HG03460 (cell line): ENCODE measurements around the gene CNPY1.
"Not testable (repeated sequence)": the region's sequence is repeated elsewhere in the genome, so short reads cannot be mapped to it uniquely, and the experiment has no call there.

Experiments used
- ATAC-seq: cut with Tn5 transposase; IDR thresholded peaks from one replicate; pipeline ENCODE4 v1.9.1; 2021; ENCODE audit not compliant: unreplicated experiment

The CNPY1 gene

GRCh38 chr7:155546449-155546848 is at the start of gene CNPY1:
Gene CNPY1 (minus strand): TSS chr7:155546559. CDS start chr7:155545929, 630 bp downstream.
- ATAC-seq = not testable (repeated sequence)

GRCh38 chr7:155594961-155595366 is 48.6 kb upstream of the CNPY1 start:
- no peak for ATAC-seq

- ATAC-seq = no peak
Measured at GRCh38 chr7:155594163-155594732, 47.9 kb upstream of the CNPY1 start.

GRCh38 chr7:155593461-155594162 is 47.3 kb upstream of the CNPY1 start:
- no peak for ATAC-seq

GRCh38 chr7:155591055-155591775 is 44.9 kb upstream of the CNPY1 start:
- no peak for ATAC-seq

GRCh38 chr7:155590215-155591018 is 44.1 kb upstream of the CNPY1 start:
- no peak for ATAC-seq

GRCh38 chr7:155589001-155589980 is 42.9 kb upstream of the CNPY1 start:
- no peak for ATAC-seq

- ATAC-seq = no peak
Measured at GRCh38 chr7:155588468-155588998, 42.2 kb upstream of the CNPY1 start.

GRCh38 chr7:155587486-155587885 is 41.1 kb upstream of the CNPY1 start:
- no peak for ATAC-seq

- no peak for ATAC-seq
Measured at GRCh38 chr7:155586843-155587440, 40.6 kb upstream of the CNPY1 start.

GRCh38 chr7:155585951-155586350 is 39.6 kb upstream of the CNPY1 start:
- ATAC-seq = no peak

GRCh38 chr7:155585532-155585895 is 39.2 kb upstream of the CNPY1 start:
- no peak for ATAC-seq

- ATAC-seq = no peak
Measured at GRCh38 chr7:155584763-155585531, 38.6 kb upstream of the CNPY1 start.

GRCh38 chr7:155584261-155584660 is 37.9 kb upstream of the CNPY1 start:
- ATAC-seq = no peak

- no peak for ATAC-seq
Measured at GRCh38 chr7:155583636-155584035, 37.3 kb upstream of the CNPY1 start.

GRCh38 chr7:155581954-155582353 is 35.6 kb upstream of the CNPY1 start:
- ATAC-seq = no peak

GRCh38 chr7:155581107-155581830 is 34.9 kb upstream of the CNPY1 start:
- no peak for ATAC-seq

- no peak for ATAC-seq
Measured at GRCh38 chr7:155580367-155580766, 34.0 kb upstream of the CNPY1 start.
